GM21381 (cell line): ENCODE data around the gene LPAR2.
A peak's percentile ranks its signal among the peaks of the same experiment; 100 is the strongest.

Source experiments
- ATAC-seq: cut with Tn5 transposase; IDR thresholded peaks from one replicate; pipeline ENCODE4 v1.9.1; 2021; ENCODE audit warnings: mild to moderate bottlenecking, moderate library complexity; ENCODE audit not compliant: unreplicated experiment

The LPAR2 gene

DNA sequence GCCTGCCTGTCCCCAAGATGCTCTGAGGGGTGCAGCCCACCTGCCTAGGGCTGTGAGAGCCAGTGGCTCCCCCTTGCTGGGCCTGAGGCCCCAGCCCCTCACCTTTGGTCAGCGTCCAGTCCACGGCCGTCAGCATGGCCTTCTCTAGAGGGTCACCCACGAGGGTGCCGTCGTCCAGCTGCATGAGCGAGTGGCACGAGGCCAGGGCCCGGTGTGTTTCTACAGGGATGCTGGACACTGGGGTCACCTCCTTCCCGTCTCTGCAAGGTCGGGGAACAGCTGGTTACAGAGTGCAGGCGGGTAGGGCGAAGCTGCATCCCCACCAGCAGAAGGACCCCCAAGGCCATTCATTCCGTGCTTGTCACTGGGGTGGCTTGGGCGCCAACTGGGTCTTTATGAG, 26.4 kb upstream of the LPAR2 start:
- ATAC-seq = no peak

GRCh38 chr19:19653597-19654147, 25.7 kb upstream of the LPAR2 start:
- no peak for ATAC-seq

DNA sequence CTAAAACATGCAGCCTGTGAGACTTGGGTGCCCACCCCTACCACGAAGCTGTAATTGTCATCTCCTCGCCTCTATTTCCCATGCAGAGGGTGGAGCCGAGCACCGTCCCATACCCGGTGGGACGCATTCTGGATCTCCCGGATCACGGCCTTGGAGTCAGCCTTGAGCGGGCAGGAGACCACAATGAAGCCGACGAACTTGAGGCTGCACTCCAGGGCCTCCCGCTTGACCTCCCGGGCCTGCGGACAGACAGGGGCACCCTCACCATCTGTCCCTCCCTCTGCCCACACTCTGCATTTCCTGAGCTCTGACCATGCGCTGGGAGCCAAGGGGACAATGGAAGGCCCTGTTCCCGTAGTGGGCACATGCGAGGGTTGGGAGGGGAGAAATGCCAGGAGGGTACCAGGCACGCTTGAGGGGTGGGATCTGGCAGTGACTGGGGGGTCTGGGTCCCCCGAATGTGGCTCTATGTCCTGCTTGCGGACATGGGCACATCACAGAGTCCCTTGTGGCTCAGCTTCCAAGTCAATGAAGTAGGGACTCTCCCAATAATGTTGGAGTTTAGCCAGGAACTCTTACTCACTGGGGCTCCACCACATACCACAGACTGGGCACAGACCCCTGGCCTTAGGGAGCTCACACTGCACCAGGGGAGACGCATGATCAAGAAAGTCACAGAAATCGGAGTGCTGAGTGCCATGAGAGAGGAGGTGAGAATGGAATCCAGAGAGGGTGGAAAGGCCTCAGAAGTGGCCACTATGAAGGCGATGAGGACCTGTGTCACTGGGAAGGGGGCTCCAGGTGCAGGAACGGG, 24.7 kb upstream of the LPAR2 start:
- no peak for ATAC-seq

DNA sequence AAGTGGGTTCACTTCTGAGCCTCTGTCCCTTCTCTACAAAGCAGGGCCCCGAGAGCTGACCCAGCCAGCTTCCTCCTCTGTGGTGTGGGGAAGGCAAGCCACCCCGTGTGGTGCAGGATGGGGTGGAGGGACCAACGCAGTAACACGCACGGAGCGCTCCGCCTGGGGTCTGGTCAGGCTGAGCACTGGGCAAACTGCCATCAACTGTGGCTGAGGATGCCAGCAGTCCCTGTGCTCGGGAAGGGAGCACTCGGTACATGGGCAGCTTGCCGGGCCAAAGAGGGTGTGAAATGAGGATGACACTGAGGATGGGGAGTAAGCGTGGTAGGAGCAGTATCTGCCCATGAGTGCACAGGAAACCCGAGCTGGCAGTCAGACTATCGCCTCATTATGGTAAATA, 23.1 kb upstream of the LPAR2 start:
- ATAC-seq = no peak

DNA sequence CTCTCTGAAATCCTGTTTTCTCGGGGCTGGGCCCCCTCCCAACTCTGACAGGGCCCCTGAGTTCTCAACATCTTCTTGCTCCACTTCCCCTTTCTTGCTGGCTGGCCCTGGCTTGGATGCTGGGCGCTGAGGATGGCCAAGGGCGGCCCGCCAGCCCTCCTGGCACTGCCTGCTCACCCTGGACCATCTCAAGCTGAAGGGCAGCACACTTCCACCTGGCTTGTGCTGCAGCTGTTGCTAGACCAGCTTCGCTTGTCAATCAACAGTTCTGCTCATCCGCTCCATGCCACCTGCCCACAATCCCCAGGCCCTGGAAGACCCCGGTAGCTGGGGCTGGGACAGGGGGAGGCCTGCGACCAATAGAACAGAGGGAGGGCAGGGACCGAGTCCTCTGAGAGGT, 22.3 kb upstream of the LPAR2 start:
- ATAC-seq = no peak

- ATAC-seq = no peak
Measured at GRCh38 chr19:19649580-19649995, 21.6 kb upstream of the LPAR2 start.

- ATAC-seq = no peak
Measured at GRCh38 chr19:19649155-19649554, 21.1 kb upstream of the LPAR2 start.

- ATAC-seq = no peak
Measured at GRCh38 chr19:19647037-19647835, 19.2 kb upstream of the LPAR2 start.

GRCh38 chr19:19645233-19645870, 17.3 kb upstream of the LPAR2 start:
- no peak for ATAC-seq

DNA sequence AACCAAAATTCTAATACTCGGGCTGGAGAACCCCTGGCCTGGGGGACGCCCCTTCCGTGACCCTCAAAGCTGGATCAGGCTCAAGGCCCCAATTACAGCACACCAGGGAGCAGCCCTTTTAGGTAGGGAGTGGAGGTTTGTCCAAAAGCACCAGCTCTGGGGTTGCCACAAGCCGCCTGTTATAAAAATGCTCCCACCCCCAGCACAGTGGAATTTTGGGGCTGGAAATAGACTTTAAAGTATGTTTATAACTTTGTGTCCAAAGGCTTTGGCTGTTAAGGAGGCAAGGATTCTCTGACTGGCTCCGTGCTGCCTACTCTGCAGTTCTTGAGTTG, 16.0 kb upstream of the LPAR2 start:
- ATAC-seq = no peak

DNA sequence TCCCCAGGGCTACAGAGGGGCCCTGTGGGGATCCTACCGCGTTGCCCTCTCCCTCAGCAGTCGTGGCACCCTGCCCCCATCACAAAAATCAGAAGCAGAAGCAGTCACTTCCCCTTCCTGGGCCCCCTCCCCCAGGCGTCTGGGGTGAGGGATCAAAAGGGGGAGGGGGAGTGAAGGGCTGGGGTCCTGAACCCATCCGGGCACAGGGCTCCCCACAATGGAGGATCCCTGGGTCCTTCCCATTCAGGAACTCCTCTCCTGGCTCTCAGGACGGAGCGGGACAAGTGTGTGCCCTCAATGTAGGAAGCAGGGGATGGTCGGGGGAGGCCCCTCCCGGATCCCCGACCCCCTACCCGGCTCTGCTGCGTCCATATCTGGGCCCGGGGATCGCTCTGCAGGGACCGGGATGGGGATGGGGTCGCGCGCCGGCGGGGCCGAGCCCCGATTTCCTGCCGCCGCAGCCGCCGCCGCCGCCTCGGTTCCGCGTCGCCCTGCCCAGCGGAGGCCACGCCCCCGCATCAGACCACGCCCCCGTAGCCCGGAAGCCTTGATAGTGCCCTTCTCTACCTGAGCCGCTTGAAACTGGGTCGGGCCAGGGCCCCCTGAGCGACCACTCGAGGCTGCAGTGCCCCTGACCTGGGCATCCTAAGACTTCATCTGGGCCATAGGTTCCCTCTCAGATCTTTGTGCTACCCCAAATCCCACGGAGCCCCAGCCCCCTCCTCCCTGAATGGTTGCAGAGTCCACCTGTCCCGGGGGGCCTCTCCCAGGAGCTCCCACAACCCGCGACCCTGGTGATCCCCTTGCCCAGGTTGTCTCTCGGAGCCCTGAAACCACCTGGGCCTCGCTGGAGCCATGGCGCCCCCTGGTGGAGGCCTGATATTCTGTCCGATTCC, 15.4 kb upstream of the LPAR2 start, which contains the start of gene GMIP:
Gene GMIP, minus strand, starts transcription at position 500 of the 896 bp plus-strand sequence. Its CDS starts 128 bp downstream, at position 372.
- ATAC-seq = peak; percentile 66

GRCh38 chr19:19642506-19643157, 14.6 kb upstream of the LPAR2 start:
- ATAC-seq = peak; percentile 17

DNA sequence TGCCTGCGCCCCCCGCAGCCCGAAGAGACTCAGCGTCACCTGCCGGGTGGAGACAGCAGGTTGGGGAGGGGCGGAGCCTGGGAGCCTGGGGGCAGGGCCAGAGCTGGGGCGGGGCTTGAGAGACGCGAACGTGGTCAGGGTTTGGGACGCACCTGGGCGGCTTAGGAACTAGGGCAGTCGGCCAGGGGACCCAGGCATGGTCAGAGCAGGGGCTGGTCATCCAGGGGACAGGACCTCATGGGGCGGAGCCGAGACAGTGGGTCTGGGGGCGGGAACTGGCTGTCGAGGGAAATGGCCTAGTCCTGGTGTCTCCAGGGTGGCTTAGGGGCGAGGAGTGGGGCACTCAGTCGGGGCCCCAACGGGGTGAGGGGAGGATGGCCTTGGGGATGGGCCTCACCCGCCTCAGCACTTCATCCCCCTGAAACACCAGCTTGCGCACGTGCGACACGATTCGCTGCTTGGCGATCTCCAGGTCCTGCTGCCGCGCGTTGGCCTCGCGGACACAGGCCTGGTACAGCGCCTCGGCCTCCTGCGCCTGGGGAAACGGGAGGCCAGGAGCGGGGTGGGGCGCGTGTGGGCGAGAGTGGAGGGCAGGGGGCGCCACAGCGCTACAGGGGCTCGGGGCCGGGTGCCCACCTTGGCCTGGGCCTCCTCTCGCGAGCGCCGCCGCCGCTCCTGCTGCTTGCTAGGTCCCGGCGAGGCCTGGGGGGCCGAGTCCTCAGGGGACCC, 9.7 kb upstream of the LPAR2 start:
- no peak for ATAC-seq

DNA sequence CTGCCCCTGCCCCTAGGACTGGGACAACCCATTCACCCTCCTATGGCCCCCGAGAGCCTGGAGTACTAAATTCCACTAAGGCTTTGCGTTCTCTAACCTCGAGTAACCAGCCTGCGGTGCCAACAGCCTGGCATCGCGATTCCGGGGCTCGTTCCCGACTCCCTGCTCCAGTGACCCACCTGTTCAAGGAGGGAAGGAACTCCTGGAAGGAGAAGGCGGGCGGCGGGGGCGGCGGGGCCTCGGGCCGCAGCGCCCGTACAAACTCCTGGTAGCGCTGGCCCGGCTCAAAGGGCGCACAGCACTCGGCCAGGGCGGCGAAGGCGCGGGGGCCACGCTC, 9.1 kb upstream of the LPAR2 start:
- no peak for ATAC-seq

GRCh38 chr19:19636573-19637185, 8.7 kb upstream of the LPAR2 start:
- ATAC-seq = no peak

DNA sequence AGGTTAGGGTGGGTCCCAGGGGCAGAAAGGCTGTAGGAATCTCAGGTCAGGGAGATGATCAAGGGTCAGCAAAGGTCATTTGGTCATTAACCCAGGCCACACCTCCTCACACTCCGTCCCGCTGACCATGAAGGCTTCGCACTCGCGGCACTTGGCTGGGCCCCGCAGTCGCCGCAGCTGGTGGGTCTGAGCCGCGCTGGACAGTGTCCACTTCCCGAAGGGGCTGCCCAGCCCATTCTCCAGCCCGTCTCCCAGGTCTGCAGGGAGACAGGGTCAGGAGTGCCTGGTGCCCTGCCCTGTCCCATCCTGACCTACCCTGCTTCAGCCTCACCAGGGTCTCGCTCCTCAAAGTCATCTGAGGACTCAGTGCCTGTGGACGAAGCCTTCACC, 7.3 kb upstream of the LPAR2 start:
- no peak for ATAC-seq

DNA sequence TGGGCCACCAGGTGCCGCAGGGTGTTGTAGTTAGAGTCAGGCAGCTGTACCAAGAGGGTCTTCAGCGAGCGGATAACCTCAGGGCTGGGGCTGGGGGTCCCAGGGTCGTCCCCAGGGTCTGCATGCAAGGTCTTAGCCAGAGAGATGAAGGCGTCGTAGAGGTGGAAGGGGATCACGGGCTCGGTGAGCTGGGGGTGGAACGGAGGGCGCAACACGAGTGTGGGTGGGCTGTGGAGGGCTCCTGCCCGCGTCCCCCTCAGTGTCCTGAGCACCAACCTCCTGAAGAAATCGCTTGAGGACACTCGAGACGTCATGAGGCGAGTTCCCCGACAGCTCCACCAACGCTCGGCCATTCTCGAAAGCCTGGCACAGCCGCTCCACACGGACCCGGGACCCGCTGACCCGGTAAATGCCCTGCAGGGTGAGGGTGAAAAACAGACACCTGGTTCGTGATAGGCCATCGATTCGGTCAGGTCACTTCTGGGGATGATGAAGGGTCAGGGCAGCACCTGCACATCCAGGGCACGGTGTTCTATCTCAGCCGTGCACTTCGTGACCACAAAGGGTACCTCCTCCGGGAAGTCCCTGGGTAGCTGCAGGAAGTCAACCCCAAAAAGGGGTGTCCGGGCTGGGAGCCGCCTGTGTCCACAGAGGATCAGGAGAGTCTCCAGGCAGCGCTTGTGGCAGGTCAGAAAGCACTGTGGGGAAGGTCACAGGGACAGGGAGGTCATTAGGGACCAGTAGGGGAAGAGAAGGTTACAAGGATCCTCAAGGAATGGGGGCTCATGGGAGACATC, 6.7 kb upstream of the LPAR2 start:
- no peak for ATAC-seq
